ENCODE data around the gene BGLAP. TPM values are rescaled to one million over a fixed set of nuclear protein-coding genes. Genes with fewer than 3 reads are reported as not detected.

BGLAP gene
- total RNA-seq, 2 experiments from 2014 or later, result 2.2 to 2.5 TPM

DNA sequence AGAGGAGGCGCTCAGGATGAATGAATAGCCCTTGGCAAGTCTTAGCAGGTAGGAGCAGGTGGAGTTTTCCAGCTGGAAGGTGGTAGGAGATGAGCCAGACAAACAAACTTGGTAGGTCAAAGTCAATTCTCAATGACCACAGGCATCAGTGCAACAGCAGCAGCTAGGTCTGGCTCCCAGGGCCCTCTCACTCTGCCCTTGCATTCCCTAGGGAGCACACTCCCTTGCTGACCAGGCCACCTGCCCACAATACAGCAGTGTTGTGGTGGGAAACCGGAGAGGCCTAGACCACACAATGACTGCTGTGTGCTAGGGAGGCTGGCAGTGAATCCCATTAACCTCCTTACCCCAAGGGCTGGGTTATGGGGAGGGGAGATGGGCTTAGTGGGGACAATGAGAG lies 18.9 kb downstream of the BGLAP start:
- peaks cover 68% of the 10 kb centered on the region for H3K36me3 Mint-ChIP-seq (ENCODE audit: low read depth)
- ChIA-PET CTCF (interaction anchor here (1.2 kb wide), 1 partner anchor 20 kb away, joined by 3 read pairs; no protein-coding TSS in a partner anchor), POLR2A (interaction anchor here (0.6 to 1.7 kb wide), 2 partner anchors 8 to 22 kb away, joined by 3 to 6 read pairs; partner anchors contain the start of gene SMG5)
- ATAC-seq (no peak), DNase-seq (no peak)
- no peaks in the 10 kb centered on the region for H3K9me3 Mint-ChIP-seq
- no peak overlapping the region for H3K4me3 Mint-ChIP-seq
- no peaks in the 10 kb centered on the region for H3K27me3 Mint-ChIP-seq
- TF ChIP-seq, protein P1, sequence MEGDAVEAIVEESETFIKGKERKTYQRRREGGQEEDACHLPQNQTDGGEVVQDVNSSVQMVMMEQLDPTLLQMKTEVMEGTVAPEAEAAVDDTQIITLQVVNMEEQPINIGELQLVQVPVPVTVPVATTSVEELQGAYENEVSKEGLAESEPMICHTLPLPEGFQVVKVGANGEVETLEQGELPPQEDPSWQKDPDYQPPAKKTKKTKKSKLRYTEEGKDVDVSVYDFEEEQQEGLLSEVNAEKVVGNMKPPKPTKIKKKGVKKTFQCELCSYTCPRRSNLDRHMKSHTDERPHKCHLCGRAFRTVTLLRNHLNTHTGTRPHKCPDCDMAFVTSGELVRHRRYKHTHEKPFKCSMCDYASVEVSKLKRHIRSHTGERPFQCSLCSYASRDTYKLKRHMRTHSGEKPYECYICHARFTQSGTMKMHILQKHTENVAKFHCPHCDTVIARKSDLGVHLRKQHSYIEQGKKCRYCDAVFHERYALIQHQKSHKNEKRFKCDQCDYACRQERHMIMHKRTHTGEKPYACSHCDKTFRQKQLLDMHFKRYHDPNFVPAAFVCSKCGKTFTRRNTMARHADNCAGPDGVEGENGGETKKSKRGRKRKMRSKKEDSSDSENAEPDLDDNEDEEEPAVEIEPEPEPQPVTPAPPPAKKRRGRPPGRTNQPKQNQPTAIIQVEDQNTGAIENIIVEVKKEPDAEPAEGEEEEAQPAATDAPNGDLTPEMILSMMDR (IDR thresholded peaks at IDR 0.05), result no peak
- intact Hi-C loops (cut with micrococcal nuclease), result no loop called here
- no peak overlapping the region for H3K27ac Mint-ChIP-seq
- peaks cover 5% of the 10 kb centered on the region for H3K4me1 Mint-ChIP-seq (ENCODE audit: low read depth)

DNA sequence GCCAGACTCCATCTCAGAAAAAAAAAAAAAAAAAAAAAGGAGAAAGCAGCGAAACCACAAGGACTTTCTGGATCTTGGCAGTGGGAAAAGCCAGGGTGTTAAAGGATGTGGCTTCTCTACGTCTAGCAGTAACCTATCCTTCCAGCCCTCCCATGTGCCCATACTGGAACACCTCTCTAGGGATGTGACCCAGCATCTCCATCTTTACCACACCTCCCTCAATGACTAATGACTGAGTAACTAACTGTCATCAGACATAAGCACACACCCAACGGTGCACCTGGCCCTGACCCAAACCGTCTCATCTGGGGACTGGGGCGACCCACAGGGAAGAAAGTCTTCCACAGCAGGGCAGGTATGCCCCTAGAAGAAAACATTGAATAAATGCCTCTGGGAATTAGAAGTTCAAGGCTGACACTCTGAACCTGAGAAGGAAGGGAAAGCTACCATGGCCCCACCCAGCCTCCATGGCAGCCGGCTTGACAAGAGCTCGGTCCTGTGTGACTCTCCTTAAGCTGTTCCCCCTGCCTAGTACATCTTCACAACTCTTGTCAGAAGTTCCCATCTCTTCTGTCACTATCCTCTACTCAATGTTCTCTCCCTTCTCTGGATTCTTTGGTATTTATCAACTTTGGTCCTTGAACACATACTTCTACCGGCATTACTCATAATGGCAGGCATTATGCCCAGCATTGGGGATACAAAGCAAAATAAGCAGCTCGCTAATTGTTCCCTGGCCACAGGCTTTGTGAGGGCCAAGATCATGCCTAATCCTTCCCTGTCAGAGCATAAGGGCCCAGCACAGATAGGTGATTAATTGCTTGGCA lies 20.7 kb downstream of the BGLAP start:
- ChIA-PET CTCF (no interaction called here), POLR2A (interaction anchor here (0.9 to 2.0 kb wide), 9 partner anchors 9 to 45 kb away, joined by 3 to 8 read pairs (median 4); partner anchors contain the start of genes PAQR6, TMEM79 and VHLL)
- peak; percentile 67 for ATAC-seq
- Mint-ChIP-seq H3K36me3 (ENCODE audit: low read depth) (peaks cover 73% of the 10 kb centered on the region), H3K9me3 (no peaks in the 10 kb centered on the region), H3K27me3 (no peaks in the 10 kb centered on the region), H3K4me3 (no peak overlapping the region), H3K4me1 (ENCODE audit: low read depth) (peaks cover 5% of the 10 kb centered on the region), H3K27ac (peak overlapping the region; percentile 26)
- intact Hi-C loops (cut with micrococcal nuclease), result no loop called here
- TF ChIP-seq, protein P1 (IDR thresholded peaks at IDR 0.05), result no peak
- no peak for DNase-seq

DNA sequence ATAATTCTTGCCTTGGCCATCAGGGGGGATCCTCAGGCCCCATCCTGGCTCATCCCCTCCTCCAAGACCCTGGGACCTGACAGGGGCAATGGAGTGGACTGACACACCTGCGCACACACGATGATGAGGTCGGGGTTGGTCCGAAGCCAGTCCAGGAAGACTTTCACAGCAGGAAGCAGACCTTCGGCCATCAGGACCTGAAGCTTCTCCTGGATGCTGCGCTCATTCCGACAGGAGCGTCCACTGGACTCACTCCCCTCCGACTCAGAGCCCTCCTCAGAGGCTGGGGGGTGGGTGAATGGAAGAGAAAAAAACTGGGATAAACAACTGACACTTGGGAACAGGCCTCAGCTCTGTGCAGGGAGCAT lies 21.3 kb downstream of the BGLAP start:
- no peak overlapping the region for H3K4me3 Mint-ChIP-seq

DNA sequence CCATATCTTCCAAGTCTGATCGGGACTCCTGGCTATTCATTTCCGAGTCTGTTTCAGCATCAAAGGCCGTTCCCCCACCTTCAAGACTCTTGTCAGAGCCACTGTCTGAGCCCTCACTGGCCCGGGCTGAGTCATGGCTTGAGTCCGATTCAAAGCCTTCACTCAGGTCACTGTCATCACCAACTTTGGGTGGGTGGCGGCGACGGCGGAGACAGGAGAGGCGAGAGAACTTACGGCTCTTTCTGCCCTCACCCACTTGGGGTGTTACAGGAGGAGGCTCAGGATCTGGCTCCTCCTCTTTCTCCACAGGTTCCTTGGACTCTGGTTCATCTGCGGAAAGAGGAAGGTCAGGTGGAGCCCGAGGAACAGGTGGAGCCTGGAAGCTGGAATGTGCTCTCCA lies 24.1 kb downstream of the BGLAP start:
- Mint-ChIP-seq H3K4me1 (ENCODE audit: low read depth) (peaks cover 4% of the 10 kb centered on the region), H3K36me3 (ENCODE audit: low read depth) (peaks cover 64% of the 10 kb centered on the region), H3K27ac (no peak overlapping the region), H3K27me3 (no peaks in the 10 kb centered on the region), H3K4me3 (no peak overlapping the region), H3K9me3 (no peaks in the 10 kb centered on the region)
- ChIA-PET CTCF (no interaction called here), POLR2A (no interaction called here)
- ATAC-seq (no peak), DNase-seq (no peak)
- intact Hi-C loops (cut with micrococcal nuclease), result no loop called here
- TF ChIP-seq, protein P1 (IDR thresholded peaks at IDR 0.05), result no peak

More for the DNA sequence above, 21.3 kb downstream of the BGLAP start:
- Mint-ChIP-seq H3K4me1 (ENCODE audit: low read depth) (peaks cover 4% of the 10 kb centered on the region), H3K9me3 (no peaks in the 10 kb centered on the region), H3K36me3 (ENCODE audit: low read depth) (peaks cover 72% of the 10 kb centered on the region), H3K27me3 (no peaks in the 10 kb centered on the region), H3K27ac (no peak overlapping the region)
- POLR2A ChIA-PET, result interaction anchor here (0.9 to 2.0 kb wide), 9 partner anchors 8 to 44 kb away, joined by 3 to 8 read pairs (median 4); partner anchors contain the start of genes PAQR6, TMEM79 and VHLL
- CTCF ChIA-PET, result no interaction called here
- TF ChIP-seq, protein P1 (IDR thresholded peaks at IDR 0.05), result no peak
- ATAC-seq, result no peak
- intact Hi-C loops (cut with micrococcal nuclease), result no loop called here
- no peak for DNase-seq

DNA sequence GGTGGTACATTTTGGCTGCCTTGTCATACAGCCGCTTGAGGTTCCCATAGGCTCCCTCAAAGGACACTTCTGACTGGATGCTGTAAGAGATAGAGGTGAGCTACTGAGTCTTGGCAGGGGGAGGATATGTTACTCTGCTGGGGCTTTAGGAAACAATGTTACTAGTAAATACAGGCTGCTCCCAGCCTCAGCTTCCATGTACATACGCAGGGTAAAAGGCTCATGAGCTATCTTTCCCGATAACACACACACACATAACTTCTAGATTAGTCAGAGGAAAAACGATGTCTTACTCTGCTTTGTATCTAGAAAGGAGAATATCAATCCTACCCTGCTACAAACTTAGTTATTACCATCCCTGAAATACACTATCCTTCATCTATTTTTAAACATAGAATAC lies 26.4 kb downstream of the BGLAP start:
- TF ChIP-seq, protein P1 (IDR thresholded peaks at IDR 0.05), result no peak
- no peak overlapping the region for H3K27ac Mint-ChIP-seq
- POLR2A ChIA-PET, result interaction anchor here (1.0 to 2.3 kb wide), 4 partner anchors 9 to 21 kb away, joined by 3 to 10 read pairs (median 4); partner anchors contain the start of gene PAQR6
- intact Hi-C loops (cut with micrococcal nuclease), result no loop called here
- H3K9me3 Mint-ChIP-seq, result no peaks in the 10 kb centered on the region
- H3K36me3 Mint-ChIP-seq (ENCODE audit: low read depth), result peaks cover 58% of the 10 kb centered on the region
- ATAC-seq (no peak), DNase-seq (no peak)
- H3K27me3 Mint-ChIP-seq, result no peaks in the 10 kb centered on the region
- H3K4me1 Mint-ChIP-seq (ENCODE audit: low read depth), result peaks cover 3% of the 10 kb centered on the region
- CTCF ChIA-PET, result interaction anchor here (1.1 kb wide), 1 partner anchor 127 kb away, joined by 3 read pairs; no protein-coding TSS in a partner anchor
- H3K4me3 Mint-ChIP-seq, result no peak overlapping the region

Measured in activated CD8-positive, alpha-beta T cell treated with anti-CD3 and anti-CD28 coated beads for 36 hours (primary cell).